Erythroblast (primary cell): ENCODE data around the gene USP25.
A peak's percentile ranks its signal among the peaks of the same experiment; 100 is the strongest.

Experiments
- DNase-seq, 2 experiments: peaks; one replicate each; lab custom pipeline; 2025; lab: John Stamatoyannopoulos, UW
- GATA1 ChIP-seq: IDR thresholded peaks from 2 replicates; pipeline ENCODE4 v1.6.1; 2011; ENCODE audit warnings: low read depth, mild to moderate bottlenecking, control low read depth, low read length, moderate library complexity
- POLR2A ChIP-seq: IDR thresholded peaks from 2 replicates; pipeline ENCODE4 v1.6.1; 2011; ENCODE audit warnings: mild to moderate bottlenecking, low read length

USP25 gene

DNA sequence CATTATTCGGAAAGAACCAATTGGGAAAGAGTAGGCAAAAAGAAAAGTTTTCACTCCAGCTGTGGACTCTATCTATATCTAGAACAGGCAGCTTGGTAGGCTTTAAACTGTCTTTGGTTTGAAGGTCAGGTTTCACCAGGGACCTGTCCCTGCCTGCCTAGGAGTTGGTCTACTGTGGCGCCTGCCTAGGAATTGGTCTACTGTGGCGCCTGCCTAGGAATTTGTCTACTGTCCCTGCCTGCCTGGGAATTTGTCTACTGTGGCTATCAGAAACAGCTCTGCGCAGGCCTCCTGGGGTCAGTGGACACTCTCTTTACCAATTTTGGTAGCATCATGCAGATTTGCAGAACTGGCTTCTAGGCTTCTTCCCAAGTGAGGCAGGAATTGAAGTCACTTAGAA, 13.8 kb downstream of the USP25 start:
- TF ChIP-seq GATA1 (no peak), POLR2A (no peak)
- DNase-seq, result peak in 1 of 2 experiments; percentile 42

DNA sequence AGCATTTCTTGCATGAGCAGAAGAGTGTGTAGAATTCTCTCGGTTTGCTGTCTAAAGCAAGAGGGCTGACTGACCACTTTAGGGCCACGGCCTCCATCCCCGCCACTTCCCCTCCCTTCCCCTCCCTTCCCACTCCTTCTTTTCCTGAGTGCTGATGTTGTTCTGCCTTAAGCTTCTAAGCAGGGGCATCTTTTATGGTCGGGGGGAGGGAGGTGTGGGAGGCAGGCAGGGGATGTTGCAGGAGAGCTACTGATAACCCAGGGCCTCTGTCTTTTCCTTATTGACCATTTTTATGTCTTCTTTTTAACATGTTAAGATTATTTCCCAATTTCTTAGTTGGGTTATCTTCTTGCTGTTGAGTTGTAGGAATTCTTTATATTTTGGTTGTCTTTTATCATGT, 15.1 kb downstream of the USP25 start:
- DNase-seq, result no peak
- no peak for TF ChIP-seq GATA1
- no peak for TF ChIP-seq POLR2A

DNA sequence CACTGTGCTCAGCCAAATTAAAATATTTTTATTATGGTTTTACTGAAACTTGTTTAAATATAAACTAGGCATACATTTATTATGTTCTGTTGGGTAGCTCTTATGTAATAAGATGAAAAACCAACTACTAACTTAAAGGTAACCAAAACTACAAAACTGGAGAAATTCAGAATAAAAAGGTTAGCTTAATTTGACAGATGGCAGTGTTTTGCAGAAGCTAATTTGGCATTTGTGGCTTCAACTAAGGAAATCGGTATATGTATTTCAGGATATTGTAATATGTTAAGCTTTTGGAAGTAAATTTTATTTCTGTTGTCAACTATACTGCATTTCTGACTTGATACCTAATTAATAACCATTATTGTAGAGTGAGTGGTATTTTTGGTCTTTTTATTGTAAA, 18.8 kb downstream of the USP25 start:
- TF ChIP-seq GATA1, result no peak
- no peak for TF ChIP-seq POLR2A
- no peak for DNase-seq

DNA sequence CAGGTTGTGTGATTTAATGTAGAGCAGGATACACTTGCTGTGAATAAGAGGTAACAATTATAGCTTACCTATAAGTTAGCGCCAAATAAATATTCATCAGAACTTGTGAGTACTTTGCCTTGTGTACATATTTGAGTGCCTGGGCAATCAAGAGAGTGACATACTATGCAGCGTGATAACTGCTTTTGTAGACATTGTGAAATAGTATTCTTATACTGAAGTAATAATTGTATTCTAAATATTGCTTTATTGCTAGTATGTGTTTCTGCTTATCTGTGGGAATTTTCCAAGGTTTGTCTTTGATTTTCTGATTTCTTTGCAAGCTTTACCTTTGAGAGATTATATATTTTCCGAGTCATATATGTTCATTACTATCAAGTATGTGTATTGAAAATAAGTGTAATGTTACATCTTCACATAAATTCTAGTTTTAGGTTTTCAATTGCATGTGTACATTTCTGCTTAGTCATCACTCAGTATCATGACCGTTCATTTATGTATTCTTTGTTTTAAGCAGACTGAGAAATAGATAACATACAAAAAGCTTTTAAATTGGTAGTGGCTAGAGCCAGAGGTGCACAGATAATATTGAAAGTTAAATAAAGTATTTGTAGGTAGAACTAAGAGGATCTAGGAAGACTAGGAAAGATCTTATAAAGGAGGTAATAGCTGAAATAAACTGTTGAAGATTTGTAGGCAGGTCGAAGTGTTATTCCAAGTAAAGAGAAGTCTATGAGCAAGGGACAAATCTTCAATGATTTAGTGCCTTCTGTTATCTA, 19.5 kb downstream of the USP25 start:
- peak; percentile 57 to 71 for DNase-seq
- TF ChIP-seq GATA1 (no peak), POLR2A (no peak)

DNA sequence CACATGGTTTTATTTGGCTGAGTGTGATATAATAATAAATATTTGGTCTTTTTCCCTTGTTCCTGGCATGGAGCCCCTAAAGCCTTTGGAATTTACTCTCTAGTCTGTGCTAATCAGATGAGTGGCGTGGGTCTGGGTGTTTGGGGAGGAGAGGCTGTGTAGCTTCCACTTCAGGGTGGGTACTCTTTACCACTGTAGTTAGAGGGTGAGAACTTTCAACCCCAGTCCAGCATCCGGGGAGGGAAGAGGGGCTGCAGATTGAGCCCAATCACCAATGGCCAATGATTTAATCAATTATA, 20.0 kb downstream of the USP25 start:
- peak; percentile 38 to 47 for DNase-seq
- TF ChIP-seq POLR2A (no peak), GATA1 (no peak)

DNA sequence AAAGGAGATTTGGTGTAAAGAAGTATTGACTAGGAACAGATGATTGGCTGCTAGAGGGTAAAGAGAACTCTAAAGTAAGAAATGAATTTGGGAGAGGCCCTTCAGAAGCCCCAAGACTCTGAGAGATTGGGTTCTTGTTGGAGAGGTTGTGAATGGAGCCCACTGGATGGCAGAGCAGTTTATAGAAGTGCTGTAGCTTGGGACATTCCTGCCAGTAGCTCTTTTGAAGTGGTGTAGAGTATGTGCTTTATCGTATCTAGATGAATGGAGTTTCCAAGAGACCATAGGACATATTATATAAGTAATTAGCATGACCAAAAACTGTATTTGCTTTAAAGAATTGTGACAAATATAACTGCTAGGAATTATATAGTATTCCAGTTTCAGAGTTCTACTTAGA, 21.3 kb downstream of the USP25 start:
- no peak for TF ChIP-seq POLR2A
- TF ChIP-seq GATA1, result no peak

DNA sequence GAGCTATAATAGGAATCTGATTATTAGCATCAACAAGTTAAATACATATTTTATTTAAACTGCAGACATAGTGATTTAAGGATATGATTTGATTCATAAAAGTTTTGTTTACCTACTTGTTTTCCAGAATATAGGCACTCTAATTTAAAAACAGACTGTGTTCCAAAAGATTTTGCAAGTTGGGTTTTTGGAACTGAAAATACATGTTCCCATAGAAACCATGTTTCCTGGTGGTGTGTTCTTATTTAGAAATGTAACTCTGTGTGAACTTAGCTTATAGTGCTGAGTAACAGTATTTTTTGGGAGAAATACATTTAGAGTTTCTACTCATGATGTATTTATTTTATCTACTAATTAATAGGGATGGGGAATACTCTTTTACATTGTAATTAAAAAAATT, 21.8 kb downstream of the USP25 start:
- no peak for TF ChIP-seq POLR2A
- no peak for TF ChIP-seq GATA1
- DNase-seq, result no peak

More for the DNA sequence above, 21.3 kb downstream of the USP25 start:
- peak in 1 of 2 experiments; percentile 3 for DNase-seq

DNA sequence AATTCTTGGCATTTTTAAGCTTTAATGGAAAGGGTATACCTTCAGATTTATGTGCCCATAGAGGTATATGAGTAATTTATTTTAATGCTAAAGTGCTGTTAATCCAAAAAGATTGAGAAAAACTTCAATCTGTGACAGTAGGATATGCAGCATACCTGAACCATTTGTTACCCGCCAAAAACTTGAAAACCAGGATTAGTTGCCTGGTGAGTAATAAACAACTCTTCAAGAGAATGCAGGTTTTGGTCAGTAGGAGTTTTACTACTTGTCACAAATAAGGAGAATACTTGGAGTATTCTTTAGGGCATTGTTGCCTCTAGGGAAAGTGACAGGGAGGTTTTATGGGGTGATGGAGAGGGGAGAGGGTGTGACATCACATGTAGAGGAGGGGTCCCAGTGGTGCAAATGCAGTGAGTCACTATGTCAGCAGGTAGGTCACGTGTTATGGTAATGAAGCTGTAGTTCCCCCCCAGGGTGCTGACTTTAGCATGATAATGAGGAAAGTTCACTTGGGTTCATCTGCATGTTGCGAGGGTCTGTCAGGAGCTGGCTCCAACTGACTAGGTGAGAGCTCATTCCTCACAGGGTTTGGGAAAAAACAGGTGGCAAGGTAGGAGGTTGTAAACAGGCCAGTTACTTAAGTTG, 23.1 kb downstream of the USP25 start:
- TF ChIP-seq POLR2A (no peak), GATA1 (no peak)
- DNase-seq, result peak; percentile 24 to 25

DNA sequence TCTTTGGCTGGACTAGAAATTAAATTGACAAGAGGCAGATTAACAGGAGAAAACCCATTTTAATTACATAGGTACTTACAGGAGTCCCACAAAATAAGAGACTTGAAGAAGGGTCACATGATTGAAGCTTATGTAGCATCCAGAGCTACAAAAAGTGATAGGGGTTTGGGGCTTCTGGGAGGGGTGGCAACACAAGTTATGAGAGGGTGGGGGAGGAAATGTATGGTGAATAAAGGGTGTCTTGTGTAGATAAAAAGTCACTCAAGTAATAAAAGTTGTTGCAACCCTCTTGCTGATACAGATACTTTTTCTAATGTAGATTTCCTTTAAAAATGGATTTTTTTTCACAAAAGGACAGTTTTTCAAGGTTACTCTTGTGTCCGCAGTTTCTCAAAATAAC, 24.0 kb downstream of the USP25 start:
- TF ChIP-seq GATA1, result no peak
- TF ChIP-seq POLR2A, result no peak
- DNase-seq, result peak; percentile 56 to 73

DNA sequence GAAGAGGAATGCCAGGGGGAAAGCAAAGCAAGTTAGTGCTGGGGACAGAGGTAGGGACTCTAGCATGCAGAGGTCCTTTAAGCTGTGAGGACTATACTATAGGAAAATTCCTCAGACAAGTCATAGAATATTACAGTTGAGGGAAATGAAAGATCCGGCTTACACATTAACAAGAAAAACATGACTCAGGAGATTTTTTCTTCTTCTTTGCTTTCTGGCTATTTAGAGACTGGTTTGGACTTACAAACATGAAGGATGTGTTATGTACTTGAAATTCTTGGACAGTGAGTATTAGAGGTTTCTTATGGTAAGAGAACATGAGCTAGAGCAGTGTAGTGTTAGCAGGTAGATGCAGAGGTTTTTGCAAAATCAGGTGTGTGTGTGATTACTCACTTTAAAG, 24.9 kb downstream of the USP25 start:
- peak in 1 of 2 experiments; percentile 11 for DNase-seq
- TF ChIP-seq POLR2A (no peak), GATA1 (no peak)

DNA sequence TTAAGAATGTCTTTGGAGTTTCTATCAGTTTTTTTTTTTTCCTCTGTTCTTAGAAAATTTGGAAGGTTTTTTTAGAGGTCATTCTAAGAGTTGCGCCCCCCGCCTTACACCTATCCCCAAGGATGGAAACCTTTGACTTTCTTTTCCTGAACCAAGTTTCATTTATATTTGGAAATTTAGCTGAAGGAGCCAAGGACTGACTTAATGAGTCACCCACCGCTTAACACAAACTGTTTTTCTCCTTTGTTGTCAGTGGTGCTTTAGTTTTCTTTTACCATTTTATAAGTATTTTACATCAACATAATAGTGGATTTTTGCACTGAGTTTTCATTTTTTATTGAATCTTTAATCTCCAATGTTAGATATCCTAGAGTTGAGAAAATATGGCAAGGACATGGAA, 25.3 kb downstream of the USP25 start:
- DNase-seq, result no peak
- TF ChIP-seq POLR2A (no peak), GATA1 (no peak)

DNA sequence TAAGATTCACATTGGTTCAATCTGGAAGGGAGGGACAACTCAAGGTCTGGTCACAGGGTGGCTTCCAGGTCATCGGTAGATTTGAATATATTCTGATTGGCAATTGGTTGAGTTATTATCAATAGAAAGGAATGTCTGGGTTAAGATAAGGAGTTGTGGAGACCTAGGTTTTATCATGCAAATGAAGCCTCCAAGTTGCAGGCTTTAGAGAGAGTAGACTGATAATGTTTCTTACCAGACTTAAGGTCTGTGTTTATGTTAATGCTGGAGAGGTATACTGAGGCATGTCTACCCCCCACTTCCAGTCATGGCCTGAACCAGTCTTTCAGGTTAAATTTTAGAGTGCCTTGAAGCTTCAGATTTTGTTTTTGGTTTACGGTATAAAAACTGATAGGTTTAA, 29.7 kb downstream of the USP25 start:
- no peak for TF ChIP-seq POLR2A
- no peak for TF ChIP-seq GATA1
- DNase-seq, result peak in 1 of 2 experiments; percentile 65

DNA sequence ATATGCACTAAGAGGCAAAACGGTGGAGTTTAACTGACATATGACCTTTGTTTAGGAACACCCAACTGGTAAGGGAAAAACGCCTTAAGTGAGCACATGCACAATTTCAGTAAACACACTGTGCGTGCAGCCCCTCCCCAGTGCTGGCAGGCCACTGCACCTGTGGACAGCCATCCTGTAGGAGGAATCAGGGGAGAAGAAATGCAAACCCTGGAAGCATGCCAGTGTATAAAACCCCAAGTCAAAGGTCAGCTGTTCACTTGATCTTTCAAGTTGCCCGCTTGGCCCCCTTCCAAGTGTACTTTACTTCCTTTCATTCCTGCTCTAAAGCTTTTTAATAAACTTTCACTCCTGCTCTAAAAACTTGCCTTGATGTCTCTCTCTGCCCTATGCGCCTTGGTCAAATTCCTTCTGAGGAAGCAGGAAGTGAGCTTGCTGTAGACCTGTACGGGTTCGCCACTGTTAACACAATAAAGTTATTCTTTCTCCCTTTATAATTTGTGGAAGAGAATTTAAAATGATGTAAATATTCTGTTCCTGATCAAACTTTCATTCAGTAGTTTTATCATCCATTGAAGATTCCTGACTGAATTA, 31.8 kb downstream of the USP25 start:
- TF ChIP-seq GATA1 (no peak), POLR2A (no peak)
- DNase-seq, result no peak

DNA sequence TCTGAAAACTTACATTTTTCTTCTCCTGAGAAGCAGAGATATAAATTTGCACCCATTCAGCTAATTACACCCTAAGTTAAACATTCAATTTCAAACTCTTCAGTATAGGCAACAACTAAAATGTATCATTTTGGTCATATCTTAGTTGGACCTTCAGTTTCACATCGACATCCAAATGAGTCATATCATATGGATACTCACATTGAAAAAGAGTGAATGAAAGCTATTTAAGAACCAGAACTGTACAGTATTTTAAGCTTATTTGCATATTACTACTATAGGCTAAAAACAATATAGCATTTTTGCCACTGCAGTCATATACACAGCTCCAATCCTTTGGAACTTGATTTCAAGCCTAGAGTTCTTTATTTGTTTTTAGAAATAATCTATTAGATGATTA, 33.6 kb downstream of the USP25 start:
- no peak for DNase-seq
- TF ChIP-seq POLR2A (no peak), GATA1 (no peak)
